Activated CD8-positive, alpha-beta memory T cell treated with anti-CD3 and anti-CD28 coated beads, Interleukin-2, amount 50 U/mL, for 1 hour (primary cell): ENCODE results near the gene ZCCHC8.
"Not testable (repeated sequence)": the region's sequence is repeated elsewhere in the genome, so short reads cannot be mapped to it uniquely, and the experiment has no call there.

Source experiments
- DNase-seq: peaks from one replicate; pipeline ENCODE4 v3.0.0-alpha.2; 2020; ENCODE audit errors: extremely low read depth

ZCCHC8 gene

GRCh38 chr12:122471324-122472226, 29.2 kb downstream of the ZCCHC8 start:
- no peak for DNase-seq

GRCh38 chr12:122470576-122470975, 30.2 kb downstream of the ZCCHC8 start:
- DNase-seq = not testable (repeated sequence)

GRCh38 chr12:122469856-122470255, 30.9 kb downstream of the ZCCHC8 start:
- not testable (repeated sequence) for DNase-seq

GRCh38 chr12:122467983-122468382, 32.7 kb downstream of the ZCCHC8 start:
- no peak for DNase-seq

GRCh38 chr12:122464317-122465042, 36.3 kb downstream of the ZCCHC8 start:
- DNase-seq = not testable (repeated sequence)

- no peak for DNase-seq
Observed at GRCh38 chr12:122460641-122461040, 40.1 kb downstream of the ZCCHC8 start.

- DNase-seq = no peak
Observed at GRCh38 chr12:122460061-122460460, 40.7 kb downstream of the ZCCHC8 start.

- no peak for DNase-seq
Observed at GRCh38 chr12:122459211-122459610, 41.5 kb downstream of the ZCCHC8 start.

GRCh38 chr12:122458105-122459035, 42.4 kb downstream of the ZCCHC8 start:
- DNase-seq = no peak

- DNase-seq = no peak
Observed at GRCh38 chr12:122457627-122458026, 43.1 kb downstream of the ZCCHC8 start.

GRCh38 chr12:122454739-122455138, 46.0 kb downstream of the ZCCHC8 start:
- no peak for DNase-seq

GRCh38 chr12:122454250-122454721, 46.4 kb downstream of the ZCCHC8 start:
- no peak for DNase-seq

- DNase-seq = no peak
Observed at GRCh38 chr12:122452701-122453285, 47.9 kb downstream of the ZCCHC8 start.

GRCh38 chr12:122449317-122449716, 51.4 kb downstream of the ZCCHC8 start:
- no peak for DNase-seq

- not testable (repeated sequence) for DNase-seq
Observed at GRCh38 chr12:122447825-122448224, 52.9 kb downstream of the ZCCHC8 start.

- DNase-seq = not testable (repeated sequence)
Observed at GRCh38 chr12:122446390-122446789, 54.3 kb downstream of the ZCCHC8 start.

GRCh38 chr12:122444071-122444470, 56.7 kb downstream of the ZCCHC8 start:
- not testable (repeated sequence) for DNase-seq

GRCh38 chr12:122438822-122439221, 61.9 kb downstream of the ZCCHC8 start:
- DNase-seq = not testable (repeated sequence)

GRCh38 chr12:122437656-122438121, 63.0 kb downstream of the ZCCHC8 start:
- no peak for DNase-seq

- DNase-seq = no peak
Observed at GRCh38 chr12:122435186-122435585, 65.5 kb downstream of the ZCCHC8 start.

- DNase-seq = not testable (repeated sequence)
Observed at GRCh38 chr12:122429043-122429442, 71.7 kb downstream of the ZCCHC8 start.
